Choroid plexus epithelial cell (primary cell): ENCODE data around the gene APPL1.

ENCODE experiments used
- DNase-seq: peaks from one replicate; pipeline ENCODE4 v3.0.0-alpha.2; 2010; ENCODE audit warnings: low read depth
- H3K4me3 ChIP-seq: 2 replicates; pipeline ENCODE4 v1.5.1; 2011; ENCODE audit warnings: low read depth, mild to moderate bottlenecking, control low read depth, low read length, moderate library complexity
- CTCF ChIP-seq: conservative IDR thresholded peaks from 2 replicates; pipeline ENCODE4 v1.5.1; 2011; ENCODE audit warnings: low read depth, mild to moderate bottlenecking, control low read depth, inconsistent platforms, low read length, moderate library complexity

The APPL1 gene

GRCh38 chr3:57314204-57314603, 86.7 kb downstream of the APPL1 start:
- no peak for DNase-seq
- TF ChIP-seq CTCF, result no peak
- no peak overlapping the region for H3K4me3 ChIP-seq
